GM12873 (cell line): Measurements from ENCODE around the gene CRYBG3.

Source experiments
- TF ChIP-seq, protein P1 (sequence below): IDR thresholded peaks from 2 replicates; pipeline ENCODE4 v1.5.1; 2012; ENCODE audit warnings: low read depth, mild to moderate bottlenecking, moderate library complexity, low read length, control low read depth; ENCODE audit not compliant: insufficient read depth; ENCODE audit errors: missing control alignments

Gene CRYBG3

DNA sequence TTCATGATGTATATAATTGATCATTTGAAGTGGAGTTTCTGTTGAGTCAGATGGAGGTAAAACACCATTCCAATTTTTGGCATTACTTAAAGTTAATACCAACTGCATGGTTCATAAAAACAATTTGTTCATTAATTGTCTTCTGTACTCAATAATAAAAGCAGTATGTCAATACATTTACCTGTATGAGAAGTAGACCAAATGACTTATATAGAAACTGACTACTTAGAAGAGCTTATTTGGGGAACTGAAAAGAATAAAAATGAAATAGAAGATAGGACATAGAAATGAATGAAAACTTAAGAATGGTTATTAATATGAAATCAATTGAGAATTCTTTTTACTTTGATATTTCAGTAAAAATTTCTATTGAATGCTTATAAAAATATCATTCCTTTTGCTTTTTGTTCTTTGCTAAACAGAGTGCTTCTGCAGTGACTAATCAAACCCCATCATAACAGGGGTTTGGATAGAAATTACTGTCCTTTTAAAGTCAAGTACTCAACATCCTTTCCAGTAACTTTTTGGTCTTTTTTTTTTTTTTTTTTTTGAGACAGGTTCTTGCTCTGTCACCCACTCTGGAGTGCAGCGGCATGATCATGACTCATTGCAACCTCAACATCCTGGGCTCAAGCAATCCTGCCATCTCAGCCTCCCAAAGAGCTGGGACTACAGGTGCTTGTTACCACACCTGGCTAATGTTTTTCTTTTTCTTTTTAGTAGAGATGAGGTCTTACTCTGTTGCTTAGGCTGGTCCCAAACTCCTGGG, 6.5 kb upstream of the CRYBG3 start:
- TF ChIP-seq, protein P1, sequence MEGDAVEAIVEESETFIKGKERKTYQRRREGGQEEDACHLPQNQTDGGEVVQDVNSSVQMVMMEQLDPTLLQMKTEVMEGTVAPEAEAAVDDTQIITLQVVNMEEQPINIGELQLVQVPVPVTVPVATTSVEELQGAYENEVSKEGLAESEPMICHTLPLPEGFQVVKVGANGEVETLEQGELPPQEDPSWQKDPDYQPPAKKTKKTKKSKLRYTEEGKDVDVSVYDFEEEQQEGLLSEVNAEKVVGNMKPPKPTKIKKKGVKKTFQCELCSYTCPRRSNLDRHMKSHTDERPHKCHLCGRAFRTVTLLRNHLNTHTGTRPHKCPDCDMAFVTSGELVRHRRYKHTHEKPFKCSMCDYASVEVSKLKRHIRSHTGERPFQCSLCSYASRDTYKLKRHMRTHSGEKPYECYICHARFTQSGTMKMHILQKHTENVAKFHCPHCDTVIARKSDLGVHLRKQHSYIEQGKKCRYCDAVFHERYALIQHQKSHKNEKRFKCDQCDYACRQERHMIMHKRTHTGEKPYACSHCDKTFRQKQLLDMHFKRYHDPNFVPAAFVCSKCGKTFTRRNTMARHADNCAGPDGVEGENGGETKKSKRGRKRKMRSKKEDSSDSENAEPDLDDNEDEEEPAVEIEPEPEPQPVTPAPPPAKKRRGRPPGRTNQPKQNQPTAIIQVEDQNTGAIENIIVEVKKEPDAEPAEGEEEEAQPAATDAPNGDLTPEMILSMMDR: no peak

DNA sequence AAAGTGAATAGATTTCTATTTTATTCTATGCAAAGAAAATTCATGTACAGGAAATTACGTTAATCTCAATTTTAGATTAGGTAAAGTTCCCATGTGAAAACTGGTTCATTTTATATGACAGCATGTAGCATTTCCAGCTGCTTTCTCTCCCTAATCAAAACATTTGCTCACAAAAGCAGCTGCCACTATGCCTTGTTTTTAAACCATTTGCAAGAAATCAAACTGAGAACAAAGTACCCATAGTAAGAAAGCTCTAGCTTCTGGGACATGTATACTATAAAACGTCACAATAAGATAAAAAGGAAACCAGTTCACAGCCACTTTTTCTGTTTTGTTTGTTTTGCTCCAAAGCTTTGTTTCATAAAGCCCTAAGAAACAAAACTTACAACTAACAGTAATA, 5.0 kb upstream of the CRYBG3 start:
- TF ChIP-seq, protein P1: no peak

DNA sequence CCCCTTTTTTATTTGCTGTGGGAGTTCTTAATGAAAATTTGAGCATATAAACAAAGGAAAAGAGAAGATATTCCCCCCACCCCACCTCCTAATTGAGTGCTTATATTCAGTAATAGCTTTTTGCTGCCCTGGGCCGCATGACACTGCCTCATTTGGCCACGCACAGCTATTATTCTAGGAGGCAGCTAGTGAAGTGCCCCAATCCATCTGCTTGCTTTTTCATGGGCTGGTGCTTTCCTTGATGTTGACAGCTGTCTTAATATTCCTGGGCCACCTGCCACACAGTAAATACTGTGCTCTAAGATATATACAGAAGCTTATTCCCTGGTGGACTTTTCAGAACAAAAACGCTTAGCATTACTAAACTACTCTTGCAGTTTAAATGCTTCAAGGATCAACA, 3.8 kb upstream of the CRYBG3 start:
- TF ChIP-seq, protein P1: no peak

DNA sequence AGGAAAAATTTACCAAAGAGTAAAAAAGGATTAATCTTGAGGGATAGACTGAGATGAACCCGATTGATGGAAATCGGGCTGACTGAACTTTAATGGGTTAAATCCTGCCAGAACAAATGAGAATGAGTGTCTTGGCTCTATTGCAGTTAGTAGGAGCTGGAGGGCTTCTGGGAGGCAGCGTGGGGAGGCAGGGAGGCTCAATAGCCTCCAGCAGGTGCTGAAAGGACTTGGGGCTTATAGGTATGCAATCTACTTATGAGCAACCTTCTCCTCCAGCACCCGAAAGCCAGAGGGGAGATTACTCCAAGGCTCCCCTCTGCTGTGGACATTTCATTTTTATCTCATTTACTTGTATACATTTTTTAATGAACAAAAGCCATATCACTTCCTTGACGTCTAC, 1.0 kb upstream of the CRYBG3 start:
- TF ChIP-seq, protein P1: no peak

DNA sequence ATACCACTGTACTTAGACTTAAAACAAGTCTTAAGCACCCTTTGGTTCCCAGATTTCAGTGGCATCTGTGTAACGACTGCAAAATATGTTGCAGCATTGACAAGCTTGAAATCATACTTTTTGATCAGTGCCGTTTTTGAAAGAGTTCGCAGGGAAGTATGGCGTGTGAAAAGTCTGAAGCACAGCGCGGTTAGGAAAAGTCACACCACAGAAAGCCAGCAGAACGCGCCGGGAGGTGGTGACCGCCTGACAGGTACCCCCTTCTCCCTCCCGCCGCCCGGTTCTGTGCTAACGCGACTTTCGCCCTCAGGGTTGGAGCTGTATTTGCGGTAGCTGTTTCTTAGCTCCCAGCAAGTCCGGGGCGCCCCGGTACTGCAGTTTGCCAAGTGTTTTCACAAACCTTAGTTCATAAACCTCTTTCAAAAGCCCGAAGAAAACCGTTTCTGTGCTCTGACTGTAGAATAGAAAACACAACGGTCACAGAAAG, 481 bp upstream of the CRYBG3 start:
- TF ChIP-seq, protein P1: no peak

DNA sequence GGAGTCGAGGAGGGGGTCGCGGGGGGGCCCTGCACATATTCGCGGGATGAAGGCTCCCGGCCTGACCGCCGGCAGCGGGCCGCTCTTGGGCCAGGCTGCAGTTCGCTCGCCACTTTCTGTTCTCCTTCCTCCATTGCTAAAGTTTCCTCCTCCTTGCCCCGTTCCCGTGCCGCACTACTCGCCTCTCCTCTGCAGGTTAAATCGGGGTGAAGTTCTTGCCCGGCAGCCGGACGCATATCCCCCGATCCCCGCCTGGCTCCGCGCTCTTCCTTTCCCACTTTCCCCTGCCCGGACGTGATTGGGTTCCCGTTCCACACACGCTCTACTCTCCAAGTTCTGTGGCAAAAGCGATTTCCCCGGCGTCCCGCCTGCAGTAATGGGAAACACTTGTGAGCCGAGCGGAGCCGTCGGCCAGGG, 556 bp downstream of the CRYBG3 start:
- TF ChIP-seq, protein P1: no peak

DNA sequence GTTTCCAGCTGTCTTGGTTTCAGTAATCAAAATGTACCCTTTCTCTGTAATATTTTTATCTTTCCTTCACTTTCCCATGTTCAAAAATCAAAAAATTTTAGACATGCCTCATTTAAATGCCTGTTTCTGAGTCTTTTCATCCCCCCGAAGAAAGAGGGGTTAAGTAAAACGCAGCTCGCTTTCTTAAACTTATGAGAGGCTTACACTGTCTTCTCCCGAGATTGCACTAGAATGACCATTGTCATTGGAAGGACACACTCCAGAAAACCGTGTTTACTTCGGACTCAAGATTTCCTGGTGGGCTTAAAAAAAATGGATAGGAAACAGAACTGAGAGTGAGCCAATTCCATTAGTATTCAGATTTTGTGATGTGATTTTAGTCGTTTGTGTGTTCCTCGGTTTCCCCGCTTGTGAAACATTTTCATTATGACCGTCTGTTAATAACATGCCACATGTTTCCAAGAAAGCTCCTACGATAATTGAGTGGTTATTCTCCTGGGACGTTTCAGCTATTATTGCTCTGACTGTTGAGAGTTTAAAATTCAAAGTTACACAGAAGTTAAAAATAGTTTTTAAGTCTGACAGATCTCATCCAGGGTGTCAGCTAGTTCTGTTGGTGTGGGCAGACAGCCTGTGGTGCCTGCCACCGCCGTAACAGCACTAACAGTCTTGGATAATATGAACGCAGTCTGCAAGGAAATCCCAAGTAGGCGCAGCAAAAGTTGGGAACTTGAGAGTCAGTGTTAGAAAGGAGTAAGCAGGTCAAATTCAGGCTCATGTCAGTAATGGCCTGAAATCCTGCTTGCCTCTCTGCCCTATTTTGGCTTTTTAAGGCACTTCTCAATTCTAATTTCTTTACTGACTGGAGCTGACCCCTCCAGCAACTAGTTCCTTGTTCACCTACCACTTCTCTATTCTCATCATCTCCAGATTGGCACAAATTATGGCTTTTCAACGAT, 1.5 kb downstream of the CRYBG3 start:
- TF ChIP-seq, protein P1: no peak
